ENCODE results near the gene TLCD1. TPM values are rescaled to one million over a fixed set of nuclear protein-coding genes. Genes with fewer than 3 reads are reported as not detected.
"Not testable (repeated sequence)": the region's sequence is repeated elsewhere in the genome, so short reads cannot be mapped to it uniquely, and the experiment has no call there.

The TLCD1 gene
- total and polyA plus RNA-seq, 2 donors (not counting 1 experiment from before 2014, with no cell fraction given): 0.49 to 3.1 TPM

- Mint-ChIP-seq H3K9me3 (ENCODE audit: insufficient read depth) (no peaks in the 10 kb centered on the region), H3K4me1 (peaks cover 80% of the 10 kb centered on the region), H3K27ac (peak overlapping the region; percentile 86), H3K4me3 (peak overlapping the region; percentile 89), H3K27me3 (no peaks in the 10 kb centered on the region)
- H3K9ac ChIP-seq (ENCODE audit: low read length): no peak overlapping the region
- H3K27me3 ChIP-seq (replicated peaks in 1 of 4; ENCODE audit: control extremely low read depth in 1 of 4, control insufficient read depth in 3 of 4, insufficient read depth in 4 of 4, low read length in 3 of 4): no peaks in the 10 kb centered on the region
- H4K20me1 ChIP-seq (ENCODE audit: control insufficient read depth, insufficient read depth, low read length, poor library complexity, severe bottlenecking): peaks cover 56% of the 10 kb centered on the region
- DNase-seq (peak; percentile 34), ATAC-seq (ENCODE audit: low read depth) (no peak)
- peak overlapping the region in 1 of 2 donors; percentile 45 for H3K27ac ChIP-seq (ENCODE audit: low read length in 2 of 2)
- H3K4me3 ChIP-seq (ENCODE audit: control extremely low read depth in 1 of 5, extremely low read depth in 1 of 5, insufficient read depth in 1 of 5, low read depth in 2 of 5, low read length in 4 of 5): no peak overlapping the region
- H3K4me1 ChIP-seq (ENCODE audit: control insufficient read depth in 2 of 2, insufficient read depth in 2 of 2, low read length in 2 of 2): peaks cover 47 to 70% of the 10 kb centered on the region in 2 donors
- ChIA-PET CTCF (interaction anchor here (1.3 to 15.9 kb wide), 4 partner anchors 12 to 178 kb away, joined by 3 to 1020 read pairs (median 31); partner anchors contain the start of genes DHRS13, PROCA1 and TRAF4), POLR2A (interaction anchor here (1.2 to 13.3 kb wide), 2 partner anchors 20 to 225 kb away, joined by 11 to 511 read pairs; partner anchors contain the start of gene TRAF4)
- H3K79me2 ChIP-seq (ENCODE audit: control insufficient read depth, insufficient read depth, low read length): peaks cover 27% of the 10 kb centered on the region
- intact Hi-C loops (cut with micrococcal nuclease): no loop called here
- H3K36me3 ChIP-seq (replicated peaks in 1 of 2; ENCODE audit: control extremely low read depth in 1 of 2, control insufficient read depth in 1 of 2, extremely low read depth in 1 of 2, insufficient read depth in 2 of 2, low read length in 1 of 2): peaks cover 0 to 39% of the 10 kb centered on the region in 2 experiments
- TF ChIP-seq EZH2 (IDR thresholded peaks at IDR 0.05; ENCODE audit: borderline replicate concordance, insufficient read depth, low read depth, low read length, poor library complexity, severe bottlenecking) (no peak), CTCF (IDR thresholded peaks at IDR 0.05) (no peak)
- H2AFZ ChIP-seq (ENCODE audit: insufficient read depth, low read depth, low read length, poor library complexity, severe bottlenecking): no peak overlapping the region
- H3K4me2 ChIP-seq (replicated peaks; ENCODE audit: low read depth, low read length, poor library complexity, severe bottlenecking): peak overlapping the region; percentile 99
- WGBS (ENCODE audit: insufficient coverage): 91% methylated on average over 8 of the region's 10 CpGs
- no peaks in the 10 kb centered on the region for H3K9me3 ChIP-seq (ENCODE audit: control extremely low read depth in 1 of 3, control insufficient read depth in 2 of 3, insufficient read depth in 1 of 3, low read length in 2 of 3)
Observed at GRCh38 chr17:28724500-28725165, 1.4 kb downstream of the TLCD1 start.

GRCh38 chr17:28723836-28724499 lies 2.1 kb downstream of the TLCD1 start:
- not testable (repeated sequence) for H3K9me3 ChIP-seq (ENCODE audit: control extremely low read depth in 1 of 3, control insufficient read depth in 2 of 3, insufficient read depth in 1 of 3, low read length in 2 of 3)

More at GRCh38 chr17:28723836-28724499, 2.1 kb downstream of the TLCD1 start:
- H3K4me2 ChIP-seq (replicated peaks; ENCODE audit: low read depth, low read length, poor library complexity, severe bottlenecking); ATAC-seq (ENCODE audit: low read depth); intact Hi-C loops (cut with micrococcal nuclease); H2AFZ ChIP-seq (ENCODE audit: insufficient read depth, low read depth, low read length, poor library complexity, severe bottlenecking); H3K4me3 ChIP-seq (ENCODE audit: control extremely low read depth in 1 of 5, extremely low read depth in 1 of 5, insufficient read depth in 1 of 5, low read depth in 2 of 5, low read length in 4 of 5); H3K27me3 Mint-ChIP-seq; H3K9ac ChIP-seq (ENCODE audit: low read length); H3K9me3 Mint-ChIP-seq (ENCODE audit: insufficient read depth); H3K27me3 ChIP-seq (replicated peaks in 1 of 4; ENCODE audit: control extremely low read depth in 1 of 4, control insufficient read depth in 3 of 4, insufficient read depth in 4 of 4, low read length in 3 of 4); DNase-seq: not testable (repeated sequence)
- peaks cover 0 to 39% of the 10 kb centered on the region in 2 experiments for H3K36me3 ChIP-seq (replicated peaks in 1 of 2; ENCODE audit: control extremely low read depth in 1 of 2, control insufficient read depth in 1 of 2, extremely low read depth in 1 of 2, insufficient read depth in 2 of 2, low read length in 1 of 2)
- Mint-ChIP-seq H3K4me1 (peaks cover 80% of the 10 kb centered on the region), H3K4me3 (peak overlapping the region; percentile 89), H3K27ac (peak overlapping the region; percentile 86)
- CTCF ChIA-PET: interaction anchor here (0.7 to 15.9 kb wide), 3 partner anchors 22 to 174 kb away, joined by 3 to 1020 read pairs (median 3); partner anchors contain the start of gene TRAF4
- H4K20me1 ChIP-seq (ENCODE audit: control insufficient read depth, insufficient read depth, low read length, poor library complexity, severe bottlenecking): peaks cover 56% of the 10 kb centered on the region
- 84% methylated on average over 2 of the region's 4 CpGs for WGBS (ENCODE audit: insufficient coverage)
- POLR2A ChIA-PET: interaction anchor here (1.2 to 13.3 kb wide), 2 partner anchors 21 to 226 kb away, joined by 11 to 511 read pairs; partner anchors contain the start of gene TRAF4
- peaks cover 27% of the 10 kb centered on the region for H3K79me2 ChIP-seq (ENCODE audit: control insufficient read depth, insufficient read depth, low read length)
- peaks cover 44 to 68% of the 10 kb centered on the region in 2 donors for H3K4me1 ChIP-seq (ENCODE audit: control insufficient read depth in 2 of 2, insufficient read depth in 2 of 2, low read length in 2 of 2)
- peak overlapping the region in 1 of 2 donors; percentile 45 for H3K27ac ChIP-seq (ENCODE audit: low read length in 2 of 2)
